ENCODE results near the gene FMNL3. TPM values are rescaled to one million over a fixed set of nuclear protein-coding genes. Genes with fewer than 3 reads are reported as not detected.

The FMNL3 gene
- total RNA-seq, 4 donors from 2014 or later: 3.2 to 8.4 (median 6.7) TPM

DNA sequence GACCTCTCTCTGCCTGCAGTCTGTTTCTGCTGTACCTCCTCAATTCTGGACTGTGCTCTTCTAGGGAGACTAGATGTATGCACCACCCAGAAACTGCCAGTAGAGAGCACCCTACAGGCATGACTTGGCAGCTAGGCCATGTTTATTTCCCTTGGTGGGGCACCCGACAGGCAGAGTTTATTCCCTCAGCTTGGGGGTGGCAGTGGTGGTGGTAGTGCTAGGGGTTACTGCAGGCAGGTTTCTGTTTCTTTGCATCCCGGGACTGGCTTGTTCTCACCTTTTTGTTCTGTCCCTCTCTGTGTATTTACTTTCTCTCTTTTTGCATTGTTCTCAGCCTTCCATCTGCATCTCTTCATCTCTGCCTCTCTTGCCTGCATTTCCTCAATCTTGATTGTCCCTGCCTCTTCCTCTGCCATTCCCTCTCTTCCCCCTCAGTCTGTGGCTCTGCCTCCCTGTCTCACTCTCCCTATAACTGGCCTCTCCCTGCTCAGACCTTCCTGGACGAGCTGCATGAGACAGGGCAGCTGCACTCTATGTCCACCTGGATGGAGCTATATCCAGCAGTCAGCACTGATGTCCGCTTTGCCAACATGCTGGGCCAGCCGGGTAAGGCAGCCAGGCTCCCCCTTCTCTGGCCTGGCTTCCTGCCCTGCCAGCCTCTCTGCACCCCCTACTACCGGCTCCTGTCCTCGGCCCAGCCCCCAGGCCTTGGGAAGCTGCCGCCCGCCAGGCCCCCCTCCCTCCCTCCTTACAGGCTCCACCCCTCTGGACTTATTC is 70.0 kb downstream of the FMNL3 start:
- Histone ChIP-seq H3K27ac (no peak overlapping the region), H3K36me3 (peaks cover 42% of the 10 kb centered on the region), H3K9me3 (no peaks in the 10 kb centered on the region), H3K27me3 (no peaks in the 10 kb centered on the region), H3K4me1 (peaks cover 6% of the 10 kb centered on the region), H3K4me3 (no peak overlapping the region)
- DNase-seq (ENCODE audit: low spot score in 2 of 2): peak in 1 of 2 donors; percentile 55
- WGBS: 43% methylated on average over 9 of the region's 9 CpGs
- no peak for TF ChIP-seq EP300 (IDR thresholded peaks at IDR 0.05)
- TF ChIP-seq, protein P1, sequence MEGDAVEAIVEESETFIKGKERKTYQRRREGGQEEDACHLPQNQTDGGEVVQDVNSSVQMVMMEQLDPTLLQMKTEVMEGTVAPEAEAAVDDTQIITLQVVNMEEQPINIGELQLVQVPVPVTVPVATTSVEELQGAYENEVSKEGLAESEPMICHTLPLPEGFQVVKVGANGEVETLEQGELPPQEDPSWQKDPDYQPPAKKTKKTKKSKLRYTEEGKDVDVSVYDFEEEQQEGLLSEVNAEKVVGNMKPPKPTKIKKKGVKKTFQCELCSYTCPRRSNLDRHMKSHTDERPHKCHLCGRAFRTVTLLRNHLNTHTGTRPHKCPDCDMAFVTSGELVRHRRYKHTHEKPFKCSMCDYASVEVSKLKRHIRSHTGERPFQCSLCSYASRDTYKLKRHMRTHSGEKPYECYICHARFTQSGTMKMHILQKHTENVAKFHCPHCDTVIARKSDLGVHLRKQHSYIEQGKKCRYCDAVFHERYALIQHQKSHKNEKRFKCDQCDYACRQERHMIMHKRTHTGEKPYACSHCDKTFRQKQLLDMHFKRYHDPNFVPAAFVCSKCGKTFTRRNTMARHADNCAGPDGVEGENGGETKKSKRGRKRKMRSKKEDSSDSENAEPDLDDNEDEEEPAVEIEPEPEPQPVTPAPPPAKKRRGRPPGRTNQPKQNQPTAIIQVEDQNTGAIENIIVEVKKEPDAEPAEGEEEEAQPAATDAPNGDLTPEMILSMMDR (IDR thresholded peaks at IDR 0.05): peak; percentile 55 to 61

DNA sequence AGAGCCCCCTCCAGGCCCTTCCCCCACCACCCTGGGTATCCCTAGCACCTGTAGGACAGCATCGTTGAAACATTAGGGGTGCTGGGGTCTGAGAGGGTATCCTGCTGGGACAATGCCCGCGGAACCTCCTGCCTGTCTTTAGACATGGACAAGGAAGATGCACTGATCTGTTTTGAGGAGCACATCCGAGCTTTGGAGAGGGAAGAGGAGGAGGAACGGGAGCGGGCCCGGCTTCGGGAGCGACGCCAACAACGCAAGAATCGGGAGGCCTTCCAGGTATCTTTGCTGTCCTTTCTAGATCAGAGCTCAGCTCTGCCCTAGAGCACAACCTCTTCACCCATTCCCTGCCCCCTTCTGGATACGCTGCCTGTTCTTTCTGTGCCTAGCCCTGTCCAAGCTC is 70.6 kb downstream of the FMNL3 start:
- no peaks in the 10 kb centered on the region for H3K9me3 ChIP-seq
- peaks cover 6% of the 10 kb centered on the region for H3K4me1 ChIP-seq
- no peaks in the 10 kb centered on the region for H3K27me3 ChIP-seq
- H3K36me3 ChIP-seq: peaks cover 42% of the 10 kb centered on the region
- H3K27ac ChIP-seq: no peak overlapping the region
- TF ChIP-seq POLR2A (IDR thresholded peaks at IDR 0.05): no peak
- TF ChIP-seq, protein P1 (IDR thresholded peaks at IDR 0.05): no peak
- DNase-seq (ENCODE audit: low spot score in 2 of 2): peak in 1 of 2 donors; percentile 50
- WGBS: 75% methylated on average over 13 of the region's 13 CpGs
- H3K4me3 ChIP-seq: no peak overlapping the region

DNA sequence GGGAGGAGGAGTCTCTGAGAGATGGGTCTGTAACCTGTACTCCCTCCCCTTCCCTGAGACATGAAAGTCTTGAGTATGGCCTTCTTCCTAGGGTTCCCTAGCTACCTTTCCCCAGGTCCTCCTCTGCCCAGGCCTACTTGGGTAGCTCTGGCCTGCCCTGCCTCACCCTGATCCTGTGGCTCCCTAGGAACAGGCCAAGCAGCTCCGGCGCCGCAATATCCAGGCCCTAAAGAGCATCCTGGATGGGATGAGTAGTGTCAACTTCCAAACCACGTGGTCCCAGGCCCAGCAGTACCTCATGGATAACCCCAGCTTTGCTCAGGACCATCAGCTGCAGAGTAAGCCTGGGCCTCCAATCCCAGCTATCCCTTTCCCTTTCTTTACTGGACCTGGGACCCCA is 71.5 kb downstream of the FMNL3 start:
- peaks cover 41% of the 10 kb centered on the region for H3K36me3 ChIP-seq
- H3K4me3 ChIP-seq: no peak overlapping the region
- TF ChIP-seq POLR2A (IDR thresholded peaks at IDR 0.05): no peak
- TF ChIP-seq POLR2AphosphoS5 (IDR thresholded peaks at IDR 0.05): no peak
- no peak for TF ChIP-seq EP300 (IDR thresholded peaks at IDR 0.05)
- TF ChIP-seq, protein P1 (IDR thresholded peaks at IDR 0.05): no peak
- WGBS: 92% methylated on average over 4 of the region's 4 CpGs
- no peak overlapping the region for H3K27ac ChIP-seq
- H3K4me1 ChIP-seq: peaks cover 6% of the 10 kb centered on the region
- peak in 1 of 2 donors; percentile 35 for DNase-seq (ENCODE audit: low spot score in 2 of 2)
- H3K9me3 ChIP-seq: no peaks in the 10 kb centered on the region
- no peaks in the 10 kb centered on the region for H3K27me3 ChIP-seq

DNA sequence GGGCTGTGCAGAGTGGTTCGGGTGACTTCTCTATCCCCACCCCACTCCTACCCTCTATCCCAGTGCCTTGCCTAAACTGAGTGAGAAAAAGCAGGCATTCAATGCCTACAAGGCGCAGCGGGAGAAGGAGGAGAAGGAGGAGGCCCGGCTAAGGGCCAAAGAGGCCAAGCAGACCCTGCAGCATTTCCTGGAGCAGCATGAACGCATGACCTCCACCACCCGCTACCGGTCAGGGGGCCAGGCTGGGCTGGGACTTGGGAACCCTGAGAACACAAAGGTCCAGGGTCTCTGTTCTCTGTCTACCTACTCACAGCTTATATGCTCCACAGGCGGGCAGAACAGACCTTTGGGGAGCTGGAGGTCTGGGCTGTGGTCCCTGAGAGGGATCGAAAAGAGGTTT is 72.2 kb downstream of the FMNL3 start:
- peak in 1 of 2 donors; percentile 44 for DNase-seq (ENCODE audit: low spot score in 2 of 2)
- Histone ChIP-seq H3K27me3 (no peaks in the 10 kb centered on the region), H3K9me3 (no peaks in the 10 kb centered on the region), H3K4me1 (peaks cover 6% of the 10 kb centered on the region), H3K36me3 (peaks cover 40% of the 10 kb centered on the region), H3K27ac (no peak overlapping the region), H3K4me3 (no peak overlapping the region)
- TF ChIP-seq, protein P1 (IDR thresholded peaks at IDR 0.05): no peak
- no peak for TF ChIP-seq POLR2A (IDR thresholded peaks at IDR 0.05)
- TF ChIP-seq POLR2AphosphoS5 (IDR thresholded peaks at IDR 0.05): no peak
- no peak for TF ChIP-seq EP300 (IDR thresholded peaks at IDR 0.05)
- 89% methylated on average over 9 of the region's 9 CpGs for WGBS

DNA sequence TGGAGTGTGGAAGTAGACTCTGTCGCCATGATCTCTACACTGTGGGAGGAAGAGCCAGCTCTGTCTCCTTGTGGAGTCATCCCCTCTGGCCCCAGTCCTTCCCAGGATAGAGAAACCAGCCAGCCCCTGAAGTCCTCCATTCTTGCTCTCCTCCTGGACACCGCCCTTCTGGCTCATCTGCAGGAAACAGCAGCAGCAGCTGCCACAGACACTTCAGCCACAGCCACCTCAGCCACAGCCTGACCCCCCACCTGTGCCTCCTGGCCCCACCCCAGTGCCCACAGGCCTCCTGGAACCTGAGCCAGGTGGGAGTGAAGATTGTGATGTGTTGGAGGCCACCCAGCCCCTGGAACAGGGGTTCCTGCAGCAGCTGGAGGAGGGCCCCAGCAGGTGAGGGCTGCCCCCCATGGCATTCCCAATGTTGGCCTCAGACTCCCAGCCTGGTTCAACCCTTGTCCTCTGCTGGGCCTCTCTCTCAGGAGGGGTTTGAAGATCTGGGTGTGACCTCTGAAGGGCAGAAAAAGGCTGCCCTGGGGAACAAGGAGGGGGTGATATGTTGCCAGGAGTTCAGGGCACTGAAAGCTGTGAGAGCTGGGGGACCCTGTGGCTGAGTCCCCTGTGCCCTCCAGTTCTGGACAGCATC is 73.4 kb downstream of the FMNL3 start:
- no peaks in the 10 kb centered on the region for H3K9me3 ChIP-seq
- H3K27ac ChIP-seq: no peak overlapping the region
- H3K27me3 ChIP-seq: no peaks in the 10 kb centered on the region
- H3K4me3 ChIP-seq: no peak overlapping the region
- H3K36me3 ChIP-seq: peaks cover 35% of the 10 kb centered on the region
- peaks cover 6% of the 10 kb centered on the region for H3K4me1 ChIP-seq
- TF ChIP-seq EP300 (IDR thresholded peaks at IDR 0.05) (no peak), POLR2A (IDR thresholded peaks at IDR 0.05) (no peak), POLR2AphosphoS5 (IDR thresholded peaks at IDR 0.05) (no peak)
- TF ChIP-seq, protein P1 (IDR thresholded peaks at IDR 0.05): no peak
- WGBS: 89% methylated on average over 1 of the region's 2 CpGs
- DNase-seq (ENCODE audit: low spot score in 2 of 2): peak in 1 of 2 donors; percentile 49
